GM23248 (cell line): ENCODE data around the gene SYNDIG1.

Experiments used
- EZH2 ChIP-seq: fragments of 200-600 bp; sonication (generic); IDR thresholded peaks from 2 replicates; pipeline ENCODE4 v1.6.1; 2018; ENCODE audit warnings: antibody characterized with exemption, mild to moderate bottlenecking; ENCODE audit not compliant: insufficient read depth, poor library complexity, severe bottlenecking
- EZH2phosphoT487 ChIP-seq: fragments of 200-600 bp; sonication (generic); IDR thresholded peaks from 2 replicates; pipeline ENCODE4 v1.6.1; 2018; ENCODE audit warnings: antibody characterized with exemption, moderate library complexity, mild to moderate bottlenecking, low read depth; ENCODE audit not compliant: insufficient read depth

DNA sequence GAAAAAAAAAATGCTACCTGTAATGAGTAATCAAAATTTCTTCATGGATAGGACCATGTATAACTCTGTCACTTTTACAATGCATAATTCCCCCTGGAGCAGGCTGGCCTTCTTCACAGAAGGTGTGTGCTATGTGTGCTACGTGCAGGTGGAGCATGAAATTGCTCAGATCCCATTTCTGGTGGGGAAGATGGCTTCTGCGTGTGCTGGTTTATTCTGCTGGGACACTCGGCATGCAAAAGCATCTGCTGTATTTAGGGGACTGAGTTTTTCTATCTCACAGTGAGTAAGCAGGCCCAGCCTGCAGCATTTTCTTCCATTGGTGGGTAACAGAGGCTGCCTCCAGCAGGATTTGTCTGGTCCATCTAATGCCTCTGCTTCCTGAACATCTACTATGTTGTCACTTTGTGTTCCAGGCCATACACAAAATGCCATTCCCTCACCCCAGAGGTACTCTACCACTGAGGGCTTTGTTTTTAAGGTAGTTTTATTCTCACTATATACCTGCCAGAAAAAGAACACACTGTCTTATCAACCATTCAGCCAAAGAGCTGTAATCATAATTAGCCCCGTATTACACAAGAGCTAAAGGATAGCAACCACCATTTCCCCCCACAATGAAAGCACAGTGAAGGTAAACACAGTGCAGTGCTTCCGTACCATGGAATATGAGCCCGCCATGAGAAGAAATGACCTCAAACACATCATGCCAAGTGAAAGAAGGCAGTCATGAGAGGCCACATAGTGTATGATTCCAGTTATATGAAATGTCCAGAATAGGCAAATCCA is 62.4 kb downstream of the SYNDIG1 start:
- TF ChIP-seq EZH2 = no peak
- no peak for TF ChIP-seq EZH2phosphoT487
